ENCODE data around the gene NNAT. TPM values are rescaled to one million over a fixed set of nuclear protein-coding genes. Genes with fewer than 3 reads are reported as not detected.

Gene NNAT
- total RNA-seq, 1 donor from 2014 or later = 20.3 TPM

DNA sequence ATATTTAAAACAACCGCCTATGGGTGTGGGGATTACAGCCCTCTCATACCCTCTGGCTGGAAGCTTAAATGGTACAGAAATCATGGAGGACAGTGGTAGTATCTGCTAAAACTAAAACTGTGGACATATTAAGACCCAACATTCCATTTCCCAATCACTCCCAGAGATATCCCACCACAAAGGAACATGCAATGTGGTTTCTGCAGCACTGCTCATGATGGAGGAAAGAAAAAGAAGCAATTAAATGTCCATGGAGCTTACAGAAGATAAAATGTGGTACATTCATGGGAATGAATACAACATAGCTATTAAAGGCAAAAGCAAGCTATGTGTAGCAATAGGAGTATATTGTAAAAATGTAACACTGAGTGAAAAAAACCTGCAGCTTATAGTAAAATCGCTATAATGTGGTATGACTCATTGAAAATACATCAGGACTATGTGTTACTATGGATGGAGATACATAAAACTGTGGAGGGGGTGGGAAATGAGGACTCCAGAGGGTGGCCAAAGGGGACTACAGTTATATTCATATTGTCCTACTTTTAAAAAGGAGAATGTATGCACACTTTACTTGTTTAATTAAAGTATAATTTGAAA, 22.9 kb upstream of the NNAT start:
- Histone ChIP-seq H3K4me3 (ENCODE audit: low read depth, low read length) (no peak overlapping the region), H3K36me3 (ENCODE audit: control insufficient read depth, insufficient read depth, low read length) (no peaks in the 10 kb centered on the region), H3K27me3 (ENCODE audit: control insufficient read depth, insufficient read depth, low read length) (no peaks in the 10 kb centered on the region)
- TF ChIP-seq, protein P1, sequence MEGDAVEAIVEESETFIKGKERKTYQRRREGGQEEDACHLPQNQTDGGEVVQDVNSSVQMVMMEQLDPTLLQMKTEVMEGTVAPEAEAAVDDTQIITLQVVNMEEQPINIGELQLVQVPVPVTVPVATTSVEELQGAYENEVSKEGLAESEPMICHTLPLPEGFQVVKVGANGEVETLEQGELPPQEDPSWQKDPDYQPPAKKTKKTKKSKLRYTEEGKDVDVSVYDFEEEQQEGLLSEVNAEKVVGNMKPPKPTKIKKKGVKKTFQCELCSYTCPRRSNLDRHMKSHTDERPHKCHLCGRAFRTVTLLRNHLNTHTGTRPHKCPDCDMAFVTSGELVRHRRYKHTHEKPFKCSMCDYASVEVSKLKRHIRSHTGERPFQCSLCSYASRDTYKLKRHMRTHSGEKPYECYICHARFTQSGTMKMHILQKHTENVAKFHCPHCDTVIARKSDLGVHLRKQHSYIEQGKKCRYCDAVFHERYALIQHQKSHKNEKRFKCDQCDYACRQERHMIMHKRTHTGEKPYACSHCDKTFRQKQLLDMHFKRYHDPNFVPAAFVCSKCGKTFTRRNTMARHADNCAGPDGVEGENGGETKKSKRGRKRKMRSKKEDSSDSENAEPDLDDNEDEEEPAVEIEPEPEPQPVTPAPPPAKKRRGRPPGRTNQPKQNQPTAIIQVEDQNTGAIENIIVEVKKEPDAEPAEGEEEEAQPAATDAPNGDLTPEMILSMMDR (IDR thresholded peaks at IDR 0.05; ENCODE audit: insufficient read depth, low read length, poor library complexity, severe bottlenecking) = no peak
- no peak for DNase-seq (ENCODE audit: low read depth)

DNA sequence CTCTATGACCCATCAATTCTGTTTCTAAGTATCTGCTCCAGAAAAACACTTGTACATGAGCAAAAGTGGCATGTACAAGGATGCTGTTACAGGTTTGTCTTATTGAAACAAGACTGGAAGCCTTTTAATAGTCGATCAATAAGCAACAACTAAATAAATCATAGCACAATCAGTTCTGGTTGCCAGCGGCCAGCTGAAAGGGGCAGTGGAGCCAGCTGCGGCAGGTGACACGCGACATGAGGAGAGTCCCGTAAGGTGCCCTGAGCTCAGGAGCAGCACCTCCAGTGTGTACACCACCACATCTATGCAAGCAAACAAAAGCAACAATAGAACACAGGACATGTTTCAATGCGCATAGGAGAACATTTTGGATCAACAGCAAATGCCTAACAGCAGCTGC, 20.7 kb upstream of the NNAT start:
- no peaks in the 10 kb centered on the region for H3K36me3 ChIP-seq (ENCODE audit: control insufficient read depth, insufficient read depth, low read length)

DNA sequence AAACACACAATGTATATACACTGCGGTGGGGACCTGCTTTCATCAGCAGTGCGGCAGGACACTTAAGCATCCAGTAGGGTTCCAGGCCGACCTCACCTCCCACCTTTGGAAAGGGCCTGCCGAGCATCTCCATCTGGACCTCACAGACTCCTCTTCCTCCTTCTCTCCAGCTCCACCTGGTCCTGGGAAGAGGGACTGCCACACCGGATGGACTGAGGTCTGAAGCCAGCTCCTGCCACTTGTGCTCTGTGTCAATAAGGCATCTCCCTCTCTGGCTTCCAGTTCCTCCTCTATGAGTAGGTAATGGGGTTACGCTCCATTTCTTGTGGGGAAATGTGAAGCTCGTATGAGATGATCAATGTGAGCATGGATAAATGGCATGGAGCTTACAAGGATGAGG, 19.1 kb upstream of the NNAT start:
- no peaks in the 10 kb centered on the region for H3K27me3 ChIP-seq (ENCODE audit: control insufficient read depth, insufficient read depth, low read length)
- H3K4me3 ChIP-seq (ENCODE audit: low read depth, low read length) = no peak overlapping the region
- DNase-seq (ENCODE audit: low read depth) = no peak
- TF ChIP-seq, protein P1 (IDR thresholded peaks at IDR 0.05; ENCODE audit: insufficient read depth, low read length, poor library complexity, severe bottlenecking) = no peak
- H3K36me3 ChIP-seq (ENCODE audit: control insufficient read depth, insufficient read depth, low read length) = no peaks in the 10 kb centered on the region

More for the DNA sequence above, 20.7 kb upstream of the NNAT start:
- Histone ChIP-seq H3K4me3 (ENCODE audit: low read depth, low read length) (no peak overlapping the region), H3K27me3 (ENCODE audit: control insufficient read depth, insufficient read depth, low read length) (no peaks in the 10 kb centered on the region)
- no peak for DNase-seq (ENCODE audit: low read depth)
- TF ChIP-seq, protein P1 (IDR thresholded peaks at IDR 0.05; ENCODE audit: insufficient read depth, low read length, poor library complexity, severe bottlenecking) = no peak

DNA sequence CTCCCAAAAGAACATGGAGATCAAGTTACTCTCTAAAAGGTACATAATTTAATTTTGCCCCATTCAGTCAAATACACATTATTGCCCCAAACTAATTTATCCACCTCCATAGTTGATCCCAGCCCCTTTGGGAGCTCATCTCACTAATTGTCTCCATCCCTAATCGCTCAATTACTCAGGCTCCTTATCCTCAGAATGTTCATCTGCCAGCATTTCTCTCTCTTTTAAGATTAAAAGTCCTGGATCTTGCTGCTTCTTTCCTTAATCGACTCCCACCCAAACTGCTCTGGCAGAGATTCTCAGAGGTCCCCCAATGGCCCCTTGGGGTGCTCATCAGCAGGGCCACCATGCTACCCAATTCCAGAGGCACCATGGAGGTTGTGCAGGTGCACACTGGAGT, 18.4 kb upstream of the NNAT start:
- Histone ChIP-seq H3K4me3 (ENCODE audit: low read depth, low read length) (no peak overlapping the region), H3K36me3 (ENCODE audit: control insufficient read depth, insufficient read depth, low read length) (no peaks in the 10 kb centered on the region), H3K27me3 (ENCODE audit: control insufficient read depth, insufficient read depth, low read length) (no peaks in the 10 kb centered on the region)
- no peak for DNase-seq (ENCODE audit: low read depth)
- TF ChIP-seq, protein P1 (IDR thresholded peaks at IDR 0.05; ENCODE audit: insufficient read depth, low read length, poor library complexity, severe bottlenecking) = no peak

DNA sequence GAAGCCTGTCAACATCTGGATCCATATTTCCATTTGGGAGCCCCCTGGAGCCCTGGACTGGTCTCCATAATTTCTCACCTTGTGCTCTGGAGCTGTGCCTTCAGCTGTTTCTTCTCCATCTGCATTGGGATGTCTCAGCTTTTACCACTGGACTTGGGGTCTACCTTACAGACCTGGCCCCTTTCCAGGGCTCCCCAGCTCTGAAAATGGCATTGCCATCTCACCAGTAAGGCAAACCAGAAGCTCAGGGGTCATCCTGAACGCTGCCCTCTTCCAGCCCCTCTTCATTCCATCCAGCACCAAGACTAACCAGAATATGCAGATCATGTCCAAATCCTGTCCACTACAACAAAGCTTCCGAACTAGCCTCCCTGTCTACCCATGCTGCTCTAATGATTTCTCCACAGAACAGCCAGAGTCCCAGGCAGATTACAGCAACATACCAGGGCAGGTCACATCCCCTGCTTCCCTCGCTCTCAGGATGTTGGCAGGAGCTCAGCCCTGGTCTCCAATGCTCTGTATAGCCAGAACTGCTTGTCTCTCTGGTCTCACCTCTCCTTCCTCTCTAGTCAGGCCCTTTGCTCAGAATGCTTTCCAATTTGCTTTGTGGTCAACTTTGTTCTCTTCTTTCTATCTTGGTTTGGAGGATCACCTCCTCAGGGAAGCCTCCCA, 17.7 kb upstream of the NNAT start:
- no peak for DNase-seq (ENCODE audit: low read depth)
- TF ChIP-seq, protein P1 (IDR thresholded peaks at IDR 0.05; ENCODE audit: insufficient read depth, low read length, poor library complexity, severe bottlenecking) = no peak
- Histone ChIP-seq H3K36me3 (ENCODE audit: control insufficient read depth, insufficient read depth, low read length) (no peaks in the 10 kb centered on the region), H3K27me3 (ENCODE audit: control insufficient read depth, insufficient read depth, low read length) (no peaks in the 10 kb centered on the region), H3K4me3 (ENCODE audit: low read depth, low read length) (no peak overlapping the region)

Data from kidney epithelial cell (primary cell).